ENCODE measurements around the gene LTC4S.

Gene LTC4S

DNA sequence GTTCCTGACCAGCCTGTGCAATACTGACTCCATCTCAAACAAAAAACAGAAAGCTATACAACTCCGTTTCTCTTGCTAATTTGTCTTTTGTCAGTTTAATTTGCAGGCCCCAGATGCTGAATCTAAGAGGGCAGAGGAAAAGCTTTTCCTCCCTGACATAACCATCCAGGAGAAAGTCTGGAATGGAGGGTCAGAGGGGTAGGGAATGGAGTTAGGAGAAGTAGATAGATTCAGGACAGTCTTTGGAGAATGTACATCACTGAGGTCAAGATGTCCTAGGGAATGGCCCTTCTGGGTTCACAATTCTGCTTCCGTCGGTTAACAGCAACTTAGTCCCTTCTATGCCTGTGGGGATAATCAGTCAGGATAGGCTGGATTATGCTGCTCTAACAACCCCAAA is 20.3 kb downstream of the LTC4S start (continued):
- TF ChIP-seq, protein P1, sequence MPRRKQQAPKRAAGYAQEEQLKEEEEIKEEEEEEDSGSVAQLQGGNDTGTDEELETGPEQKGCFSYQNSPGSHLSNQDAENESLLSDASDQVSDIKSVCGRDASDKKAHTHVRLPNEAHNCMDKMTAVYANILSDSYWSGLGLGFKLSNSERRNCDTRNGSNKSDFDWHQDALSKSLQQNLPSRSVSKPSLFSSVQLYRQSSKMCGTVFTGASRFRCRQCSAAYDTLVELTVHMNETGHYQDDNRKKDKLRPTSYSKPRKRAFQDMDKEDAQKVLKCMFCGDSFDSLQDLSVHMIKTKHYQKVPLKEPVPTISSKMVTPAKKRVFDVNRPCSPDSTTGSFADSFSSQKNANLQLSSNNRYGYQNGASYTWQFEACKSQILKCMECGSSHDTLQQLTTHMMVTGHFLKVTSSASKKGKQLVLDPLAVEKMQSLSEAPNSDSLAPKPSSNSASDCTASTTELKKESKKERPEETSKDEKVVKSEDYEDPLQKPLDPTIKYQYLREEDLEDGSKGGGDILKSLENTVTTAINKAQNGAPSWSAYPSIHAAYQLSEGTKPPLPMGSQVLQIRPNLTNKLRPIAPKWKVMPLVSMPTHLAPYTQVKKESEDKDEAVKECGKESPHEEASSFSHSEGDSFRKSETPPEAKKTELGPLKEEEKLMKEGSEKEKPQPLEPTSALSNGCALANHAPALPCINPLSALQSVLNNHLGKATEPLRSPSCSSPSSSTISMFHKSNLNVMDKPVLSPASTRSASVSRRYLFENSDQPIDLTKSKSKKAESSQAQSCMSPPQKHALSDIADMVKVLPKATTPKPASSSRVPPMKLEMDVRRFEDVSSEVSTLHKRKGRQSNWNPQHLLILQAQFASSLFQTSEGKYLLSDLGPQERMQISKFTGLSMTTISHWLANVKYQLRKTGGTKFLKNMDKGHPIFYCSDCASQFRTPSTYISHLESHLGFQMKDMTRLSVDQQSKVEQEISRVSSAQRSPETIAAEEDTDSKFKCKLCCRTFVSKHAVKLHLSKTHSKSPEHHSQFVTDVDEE (CRISPR knock-in tag; IDR thresholded peaks at IDR 0.05) = no peak
- TF ChIP-seq SNAI2 (CRISPR knock-in tag; IDR thresholded peaks at IDR 0.05) = no peak
- no peak for TF ChIP-seq ZFP3 (CRISPR knock-in tag; IDR thresholded peaks at IDR 0.05)
- no peak for TF ChIP-seq ESRRG (CRISPR knock-in tag; IDR thresholded peaks at IDR 0.05)

DNA sequence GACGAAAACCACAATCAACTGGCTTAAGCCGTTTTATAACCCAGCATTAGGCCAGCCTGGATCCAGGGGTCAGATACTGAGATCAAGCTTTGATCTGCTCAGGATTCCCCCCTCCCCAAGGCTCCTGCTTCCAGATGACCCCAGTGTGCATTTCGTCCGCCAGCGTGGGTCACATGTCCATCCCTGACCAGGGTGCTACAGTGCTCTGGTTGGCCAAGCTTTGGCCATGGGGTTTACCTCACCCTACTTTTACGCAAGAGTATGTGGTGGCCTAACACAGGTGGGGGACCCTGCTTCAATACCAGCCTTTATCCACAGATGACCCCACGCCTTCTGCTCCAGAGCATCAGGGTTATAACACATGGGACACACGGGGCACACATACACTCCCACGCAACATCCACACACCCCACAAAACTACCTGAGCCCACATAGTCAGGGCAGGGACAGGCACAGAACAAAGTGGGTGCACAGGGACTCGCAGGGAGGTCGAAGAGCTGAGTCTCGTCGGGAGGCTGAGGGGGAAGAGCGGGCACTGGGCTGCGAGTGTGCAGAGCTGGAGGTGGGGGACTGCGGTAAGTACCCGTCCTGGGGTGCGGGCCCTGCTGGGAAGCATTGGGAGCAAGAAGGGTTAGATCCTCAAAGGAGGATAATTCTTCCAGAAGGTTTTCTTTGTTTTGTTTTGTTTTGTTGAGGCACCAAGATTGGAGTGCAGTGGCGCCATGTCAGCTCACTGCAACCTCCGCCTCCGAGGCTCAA is 21.9 kb downstream of the LTC4S start:
- ATAC-seq = no peak
- TF ChIP-seq, protein P2, sequence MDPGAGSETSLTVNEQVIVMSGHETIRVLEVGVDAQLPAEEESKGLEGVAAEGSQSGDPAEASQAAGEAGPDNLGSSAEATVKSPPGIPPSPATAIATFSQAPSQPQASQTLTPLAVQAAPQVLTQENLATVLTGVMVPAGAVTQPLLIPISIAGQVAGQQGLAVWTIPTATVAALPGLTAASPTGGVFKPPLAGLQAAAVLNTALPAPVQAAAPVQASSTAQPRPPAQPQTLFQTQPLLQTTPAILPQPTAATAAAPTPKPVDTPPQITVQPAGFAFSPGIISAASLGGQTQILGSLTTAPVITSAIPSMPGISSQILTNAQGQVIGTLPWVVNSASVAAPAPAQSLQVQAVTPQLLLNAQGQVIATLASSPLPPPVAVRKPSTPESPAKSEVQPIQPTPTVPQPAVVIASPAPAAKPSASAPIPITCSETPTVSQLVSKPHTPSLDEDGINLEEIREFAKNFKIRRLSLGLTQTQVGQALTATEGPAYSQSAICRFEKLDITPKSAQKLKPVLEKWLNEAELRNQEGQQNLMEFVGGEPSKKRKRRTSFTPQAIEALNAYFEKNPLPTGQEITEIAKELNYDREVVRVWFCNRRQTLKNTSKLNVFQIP (CRISPR knock-in tag; IDR thresholded peaks at IDR 0.05; ENCODE audit: borderline replicate concordance, low read depth) = no peak
- no peak for TF ChIP-seq ARNTL (CRISPR knock-in tag; IDR thresholded peaks at IDR 0.05; ENCODE audit: borderline replicate concordance, low read depth)
- no peak for TF ChIP-seq ZNF8 (CRISPR knock-in tag; IDR thresholded peaks at IDR 0.05)
- TF ChIP-seq, protein P1 (CRISPR knock-in tag; IDR thresholded peaks at IDR 0.05) = no peak
- no peak for TF ChIP-seq GLIS3 (CRISPR knock-in tag; IDR thresholded peaks at IDR 0.05)
- TF ChIP-seq SNAI2 (CRISPR knock-in tag; IDR thresholded peaks at IDR 0.05) = no peak
- TF ChIP-seq, protein P3, sequence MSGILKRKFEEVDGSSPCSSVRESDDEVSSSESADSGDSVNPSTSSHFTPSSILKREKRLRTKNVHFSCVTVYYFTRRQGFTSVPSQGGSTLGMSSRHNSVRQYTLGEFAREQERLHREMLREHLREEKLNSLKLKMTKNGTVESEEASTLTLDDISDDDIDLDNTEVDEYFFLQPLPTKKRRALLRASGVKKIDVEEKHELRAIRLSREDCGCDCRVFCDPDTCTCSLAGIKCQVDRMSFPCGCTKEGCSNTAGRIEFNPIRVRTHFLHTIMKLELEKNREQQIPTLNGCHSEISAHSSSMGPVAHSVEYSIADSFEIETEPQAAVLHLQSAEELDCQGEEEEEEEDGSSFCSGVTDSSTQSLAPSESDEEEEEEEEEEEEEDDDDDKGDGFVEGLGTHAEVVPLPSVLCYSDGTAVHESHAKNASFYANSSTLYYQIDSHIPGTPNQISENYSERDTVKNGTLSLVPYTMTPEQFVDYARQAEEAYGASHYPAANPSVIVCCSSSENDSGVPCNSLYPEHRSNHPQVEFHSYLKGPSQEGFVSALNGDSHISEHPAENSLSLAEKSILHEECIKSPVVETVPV (CRISPR knock-in tag; IDR thresholded peaks at IDR 0.05) = no peak
- TF ChIP-seq, protein P4, sequence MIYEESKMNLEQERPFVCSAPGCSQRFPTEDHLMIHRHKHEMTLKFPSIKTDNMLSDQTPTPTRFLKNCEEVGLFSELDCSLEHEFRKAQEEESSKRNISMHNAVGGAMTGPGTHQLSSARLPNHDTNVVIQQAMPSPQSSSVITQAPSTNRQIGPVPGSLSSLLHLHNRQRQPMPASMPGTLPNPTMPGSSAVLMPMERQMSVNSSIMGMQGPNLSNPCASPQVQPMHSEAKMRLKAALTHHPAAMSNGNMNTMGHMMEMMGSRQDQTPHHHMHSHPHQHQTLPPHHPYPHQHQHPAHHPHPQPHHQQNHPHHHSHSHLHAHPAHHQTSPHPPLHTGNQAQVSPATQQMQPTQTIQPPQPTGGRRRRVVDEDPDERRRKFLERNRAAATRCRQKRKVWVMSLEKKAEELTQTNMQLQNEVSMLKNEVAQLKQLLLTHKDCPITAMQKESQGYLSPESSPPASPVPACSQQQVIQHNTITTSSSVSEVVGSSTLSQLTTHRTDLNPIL (CRISPR knock-in tag; IDR thresholded peaks at IDR 0.05; ENCODE audit: low read depth) = no peak
- TF ChIP-seq, protein P5, sequence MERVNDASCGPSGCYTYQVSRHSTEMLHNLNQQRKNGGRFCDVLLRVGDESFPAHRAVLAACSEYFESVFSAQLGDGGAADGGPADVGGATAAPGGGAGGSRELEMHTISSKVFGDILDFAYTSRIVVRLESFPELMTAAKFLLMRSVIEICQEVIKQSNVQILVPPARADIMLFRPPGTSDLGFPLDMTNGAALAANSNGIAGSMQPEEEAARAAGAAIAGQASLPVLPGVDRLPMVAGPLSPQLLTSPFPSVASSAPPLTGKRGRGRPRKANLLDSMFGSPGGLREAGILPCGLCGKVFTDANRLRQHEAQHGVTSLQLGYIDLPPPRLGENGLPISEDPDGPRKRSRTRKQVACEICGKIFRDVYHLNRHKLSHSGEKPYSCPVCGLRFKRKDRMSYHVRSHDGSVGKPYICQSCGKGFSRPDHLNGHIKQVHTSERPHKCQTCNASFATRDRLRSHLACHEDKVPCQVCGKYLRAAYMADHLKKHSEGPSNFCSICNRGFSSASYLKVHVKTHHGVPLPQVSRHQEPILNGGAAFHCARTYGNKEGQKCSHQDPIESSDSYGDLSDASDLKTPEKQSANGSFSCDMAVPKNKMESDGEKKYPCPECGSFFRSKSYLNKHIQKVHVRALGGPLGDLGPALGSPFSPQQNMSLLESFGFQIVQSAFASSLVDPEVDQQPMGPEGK (CRISPR knock-in tag; IDR thresholded peaks at IDR 0.05; ENCODE audit: borderline replicate concordance) = no peak
- TF ChIP-seq ISL1 (CRISPR knock-in tag; IDR thresholded peaks at IDR 0.05) = no peak
- no peak for TF ChIP-seq ZC3H10 (CRISPR knock-in tag; IDR thresholded peaks at IDR 0.05)
- TF ChIP-seq TOX (CRISPR knock-in tag; IDR thresholded peaks at IDR 0.05; ENCODE audit: borderline replicate concordance) = no peak
- no peak for TF ChIP-seq ESRRG (CRISPR knock-in tag; IDR thresholded peaks at IDR 0.05)

DNA sequence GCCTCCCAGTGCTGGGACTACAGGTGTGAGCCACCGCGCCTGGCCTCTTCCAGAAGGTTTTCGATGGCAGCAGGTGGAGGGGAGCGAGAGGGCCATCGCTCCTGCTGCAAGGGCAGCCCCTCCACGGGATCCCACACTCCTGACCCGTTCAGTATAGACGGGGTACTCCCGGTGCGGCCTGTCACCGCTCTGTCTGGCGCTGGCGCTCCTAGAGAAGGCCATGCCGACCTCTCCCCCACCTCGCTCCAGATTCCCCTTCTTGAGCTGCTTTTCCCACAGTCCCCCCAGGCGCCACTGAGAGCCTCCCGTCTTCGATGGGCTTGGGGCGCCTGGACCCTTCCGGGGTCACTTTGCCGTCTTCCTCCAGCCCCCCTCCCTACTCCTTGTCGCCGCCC is 22.6 kb downstream of the LTC4S start:
- no peak for ATAC-seq
- no peak for TF ChIP-seq TCF4 (CRISPR knock-in tag; IDR thresholded peaks at IDR 0.05; ENCODE audit: borderline replicate concordance)
- TF ChIP-seq, protein P1 (CRISPR knock-in tag; IDR thresholded peaks at IDR 0.05) = no peak
- TF ChIP-seq ISL1 (CRISPR knock-in tag; IDR thresholded peaks at IDR 0.05) = no peak
- no peak for TF ChIP-seq ZFP30 (CRISPR knock-in tag; IDR thresholded peaks at IDR 0.05)
- TF ChIP-seq PPARA (CRISPR knock-in tag; IDR thresholded peaks at IDR 0.05; ENCODE audit: borderline replicate concordance) = no peak
- TF ChIP-seq ESRRG (CRISPR knock-in tag; IDR thresholded peaks at IDR 0.05) = no peak
- no peak for TF ChIP-seq TOX (CRISPR knock-in tag; IDR thresholded peaks at IDR 0.05; ENCODE audit: borderline replicate concordance)
- TF ChIP-seq ZNF565 (CRISPR knock-in tag; conservative IDR thresholded peaks at IDR 0.05; ENCODE audit: low read depth) = no peak
- no peak for TF ChIP-seq SNAI2 (CRISPR knock-in tag; IDR thresholded peaks at IDR 0.05)
- TF ChIP-seq BACH2 (CRISPR knock-in tag; IDR thresholded peaks at IDR 0.05; ENCODE audit: borderline replicate concordance) = no peak
- no peak for TF ChIP-seq ZNF70 (CRISPR knock-in tag; IDR thresholded peaks at IDR 0.05)
- no peak for TF ChIP-seq ZC3H10 (CRISPR knock-in tag; IDR thresholded peaks at IDR 0.05)
- TF ChIP-seq RARB (CRISPR knock-in tag; IDR thresholded peaks at IDR 0.05) = no peak
- TF ChIP-seq OSR1 (CRISPR knock-in tag; IDR thresholded peaks at IDR 0.05) = no peak

All from SK-N-SH treated with all-trans-retinoic acid at 6 μM for 48 hours (cell line).